Measurements from ENCODE around the gene JMJD1C.

The JMJD1C gene

GRCh38 chr10:63455507-63455906 is 10.3 kb downstream of the JMJD1C start:
- no peak overlapping the region for H3K4me3 ChIP-seq (ENCODE audit: low read depth, low read length)
- no peak for TF ChIP-seq CTCF (IDR thresholded peaks at IDR 0.05; ENCODE audit: low read depth, low read length)

- H3K4me3 ChIP-seq (ENCODE audit: low read depth, low read length), result no peak overlapping the region
These were observed 11.1 kb downstream of the JMJD1C start for GRCh38 chr10:63454631-63455030.

GRCh38 chr10:63452524-63452923 is 13.3 kb downstream of the JMJD1C start:
- no peak overlapping the region for H3K4me3 ChIP-seq (ENCODE audit: low read depth, low read length)
- no peak for TF ChIP-seq CTCF (IDR thresholded peaks at IDR 0.05; ENCODE audit: low read depth, low read length)

More at GRCh38 chr10:63454631-63455030, 11.1 kb downstream of the JMJD1C start:
- TF ChIP-seq CTCF (IDR thresholded peaks at IDR 0.05; ENCODE audit: low read depth, low read length), result no peak

- TF ChIP-seq CTCF (IDR thresholded peaks at IDR 0.05; ENCODE audit: low read depth, low read length), result no peak
- no peak overlapping the region for H3K4me3 ChIP-seq (ENCODE audit: low read depth, low read length)
These were observed 18.9 kb downstream of the JMJD1C start for GRCh38 chr10:63446716-63447440.

GRCh38 chr10:63441404-63441803 is 24.4 kb downstream of the JMJD1C start:
- no peak overlapping the region for H3K4me3 ChIP-seq (ENCODE audit: low read depth, low read length)
- no peak for TF ChIP-seq CTCF (IDR thresholded peaks at IDR 0.05; ENCODE audit: low read depth, low read length)

GRCh38 chr10:63439607-63440006 is 26.2 kb downstream of the JMJD1C start:
- H3K4me3 ChIP-seq (ENCODE audit: low read depth, low read length), result no peak overlapping the region
- no peak for TF ChIP-seq CTCF (IDR thresholded peaks at IDR 0.05; ENCODE audit: low read depth, low read length)
